ENCODE data around the gene SNAI1.

DNA sequence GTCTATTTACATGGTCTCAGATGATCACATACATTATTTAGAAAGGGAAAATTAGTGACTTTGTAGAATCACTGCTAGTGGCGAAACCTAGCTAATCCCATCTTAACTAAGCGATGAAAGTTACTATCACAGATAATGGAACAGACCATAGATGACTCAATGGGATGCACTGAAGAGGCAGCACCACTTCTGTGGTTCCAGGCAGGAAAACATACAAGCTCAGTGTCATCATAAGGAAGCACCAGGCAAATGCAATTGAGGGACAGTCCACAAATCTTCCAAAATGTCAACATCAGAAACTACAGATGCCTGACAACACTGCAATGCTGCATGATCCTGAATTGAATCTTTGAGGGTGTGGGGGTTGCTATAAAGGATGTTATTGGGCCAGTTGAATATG is 15.9 kb upstream of the SNAI1 start:
- TF ChIP-seq ARNTL (CRISPR knock-in tag; IDR thresholded peaks at IDR 0.05; ENCODE audit: borderline replicate concordance, low read depth) (no peak), RARB (CRISPR knock-in tag; IDR thresholded peaks at IDR 0.05) (no peak), GLIS3 (CRISPR knock-in tag; IDR thresholded peaks at IDR 0.05) (no peak), ZFP3 (CRISPR knock-in tag; IDR thresholded peaks at IDR 0.05) (no peak)
- TF ChIP-seq, protein P1, sequence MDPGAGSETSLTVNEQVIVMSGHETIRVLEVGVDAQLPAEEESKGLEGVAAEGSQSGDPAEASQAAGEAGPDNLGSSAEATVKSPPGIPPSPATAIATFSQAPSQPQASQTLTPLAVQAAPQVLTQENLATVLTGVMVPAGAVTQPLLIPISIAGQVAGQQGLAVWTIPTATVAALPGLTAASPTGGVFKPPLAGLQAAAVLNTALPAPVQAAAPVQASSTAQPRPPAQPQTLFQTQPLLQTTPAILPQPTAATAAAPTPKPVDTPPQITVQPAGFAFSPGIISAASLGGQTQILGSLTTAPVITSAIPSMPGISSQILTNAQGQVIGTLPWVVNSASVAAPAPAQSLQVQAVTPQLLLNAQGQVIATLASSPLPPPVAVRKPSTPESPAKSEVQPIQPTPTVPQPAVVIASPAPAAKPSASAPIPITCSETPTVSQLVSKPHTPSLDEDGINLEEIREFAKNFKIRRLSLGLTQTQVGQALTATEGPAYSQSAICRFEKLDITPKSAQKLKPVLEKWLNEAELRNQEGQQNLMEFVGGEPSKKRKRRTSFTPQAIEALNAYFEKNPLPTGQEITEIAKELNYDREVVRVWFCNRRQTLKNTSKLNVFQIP (CRISPR knock-in tag; IDR thresholded peaks at IDR 0.05; ENCODE audit: borderline replicate concordance, low read depth) = no peak
